Neural progenitor cell (in vitro differentiated cells): ENCODE measurements around the gene FAM50A. TPM values are rescaled to one million over a fixed set of nuclear protein-coding genes. Genes with fewer than 3 reads are reported as not detected.
A peak's percentile ranks its signal among the peaks of the same experiment; 100 is the strongest.

Experiments used
- DNase-seq: peaks from one replicate; pipeline ENCODE4 v3.0.0-alpha.2; 2016; ENCODE audit warnings: low spot score
- H2AFZ ChIP-seq: fragments of 200-600 bp; sonication (generic); replicated peaks from 2 replicates; pipeline ENCODE4 v1.6.1; 2016; ENCODE audit warnings: antibody characterized with exemption
- H3F3A ChIP-seq: fragments of 200-600 bp; sonication (generic); 2 replicates; pipeline ENCODE4 v1.6.1; 2016; ENCODE audit warnings: antibody characterized with exemption, low read depth
- H3K27ac ChIP-seq: fragments of 200-600 bp; sonication (generic); 2 replicates; pipeline ENCODE4 v1.5.1; 2016; ENCODE audit warnings: mild to moderate bottlenecking
- H3K27me3 ChIP-seq: fragments of 200-600 bp; sonication (generic); 2 replicates; pipeline ENCODE4 v1.6.1; 2016; ENCODE audit warnings: mild to moderate bottlenecking, moderate library complexity
- H3K36me3 ChIP-seq: fragments of 200-600 bp; sonication (generic); 2 replicates; pipeline ENCODE4 v1.5.1; 2016
- H3K4me1 ChIP-seq: fragments of 200-600 bp; sonication (generic); 2 replicates; pipeline ENCODE4 v1.6.1; 2016; ENCODE audit warnings: mixed run types
- H3K4me2 ChIP-seq: fragments of 200-600 bp; sonication (generic); 2 replicates; pipeline ENCODE4 v1.6.1; 2016
- H3K4me3 ChIP-seq: fragments of 200-600 bp; sonication (generic); 2 replicates; pipeline ENCODE4 v1.5.1; 2016
- H3K79me2 ChIP-seq: fragments of 200-600 bp; sonication (generic); 2 replicates; pipeline ENCODE4 v1.6.1; 2016; ENCODE audit warnings: low read depth
- H3K9ac ChIP-seq: fragments of 200-600 bp; sonication (generic); 2 replicates; pipeline ENCODE4 v1.6.1; 2016
- H3K9me3 ChIP-seq: fragments of 200-600 bp; sonication (generic); 2 replicates; pipeline ENCODE4 v1.5.1; 2016; ENCODE audit warnings: low read depth
- H4K20me1 ChIP-seq: fragments of 200-600 bp; sonication (generic); 2 replicates; pipeline ENCODE4 v1.6.1; 2016; ENCODE audit warnings: low read depth
- H3K27ac Mint-ChIP-seq: 3 replicates; pipeline ENCODE4 v1.8.0; 2021; ENCODE audit warnings: mixed read lengths
- H3K27me3 Mint-ChIP-seq: 2 replicates; pipeline ENCODE4 v1.8.0; 2022; ENCODE audit warnings: low read depth, mild to moderate bottlenecking, inconsistent platforms, moderate library complexity, mixed read lengths; ENCODE audit not compliant: insufficient read depth
- H3K36me3 Mint-ChIP-seq: 3 replicates; pipeline ENCODE4 v1.8.0; 2021; ENCODE audit warnings: mixed read lengths
- H3K4me1 Mint-ChIP-seq: 3 replicates; pipeline ENCODE4 v1.8.0; 2021; ENCODE audit warnings: mixed read lengths
- H3K4me3 Mint-ChIP-seq: 3 replicates; pipeline ENCODE4 v1.8.0; 2021; ENCODE audit warnings: mild to moderate bottlenecking, moderate library complexity, mixed read lengths
- H3K9me3 Mint-ChIP-seq: 3 replicates; pipeline ENCODE4 v1.8.0; 2020; ENCODE audit warnings: mixed read lengths
- CTCF ChIP-seq: fragments of 200-600 bp; sonication (generic); IDR thresholded peaks from 2 replicates; pipeline ENCODE4 v1.5.1; 2017; ENCODE audit warnings: antibody characterized with exemption, mild to moderate bottlenecking
- EZH2 ChIP-seq: fragments of 200-600 bp; sonication (generic); IDR thresholded peaks from 2 replicates; pipeline ENCODE4 v1.6.1; 2017; ENCODE audit warnings: antibody characterized with exemption, mild to moderate bottlenecking, moderate library complexity
- EZH2phosphoT487 ChIP-seq: fragments of 200-600 bp; sonication (generic); IDR thresholded peaks from 2 replicates; pipeline ENCODE4 v1.6.1; 2017; ENCODE audit warnings: antibody characterized with exemption
- total RNA-seq: library from RNA; depleted of rRNA; stranded (reverse); fragments of >200 nt; gene quantifications from 2 replicates; pipeline ENCODE4 v1.2.3, GENCODE V29; 2015; ENCODE audit warnings: low replicate concordance

The FAM50A gene
- total RNA-seq, 1 donor from 2014 or later = 30.4 TPM

DNA sequence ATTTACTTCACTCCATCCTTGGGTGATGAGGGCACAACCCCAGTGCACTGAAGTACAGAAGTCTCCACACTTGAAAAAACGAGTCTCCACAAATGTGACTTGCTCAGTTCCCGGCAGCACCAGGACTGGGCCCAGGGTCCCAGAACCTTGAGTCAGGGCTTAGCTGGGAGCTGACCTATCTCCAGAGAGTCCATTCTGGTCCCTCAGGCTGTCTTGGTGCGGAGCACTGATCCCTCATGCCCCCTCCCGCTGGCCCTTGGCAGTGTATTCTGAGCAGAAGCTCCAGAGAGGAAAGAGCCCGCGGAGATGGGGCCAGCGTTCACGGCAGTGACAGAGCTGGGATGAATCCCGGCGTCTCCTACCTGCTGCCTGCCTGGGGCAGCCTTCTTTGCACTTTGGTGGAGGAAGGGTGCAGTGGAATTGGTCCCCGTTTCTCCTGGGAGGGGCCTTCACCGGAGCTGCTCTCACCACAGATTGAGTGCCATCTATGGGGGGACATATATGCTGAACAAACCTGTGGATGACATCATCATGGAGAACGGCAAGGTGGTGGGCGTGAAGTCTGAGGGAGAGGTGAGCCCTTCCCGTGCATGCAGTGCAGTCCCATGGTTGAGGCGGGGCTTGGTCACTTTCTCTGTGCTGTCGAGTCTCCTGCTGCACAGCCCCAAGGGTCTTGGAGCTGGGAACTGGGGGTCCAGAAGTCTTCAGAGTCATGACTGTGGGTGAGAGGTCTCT, 3.2 kb upstream of the FAM50A start:
- Mint-ChIP-seq H3K27ac (no peak overlapping the region), H3K4me3 (no peak overlapping the region), H3K27me3 (peaks cover 13% of the 10 kb centered on the region), H3K4me1 (peaks cover 16% of the 10 kb centered on the region), H3K36me3 (peaks cover 6% of the 10 kb centered on the region), H3K9me3 (peaks cover 26% of the 10 kb centered on the region)
- Histone ChIP-seq H4K20me1 (peaks cover 50% of the 10 kb centered on the region), H3K27ac (no peak overlapping the region), H3K36me3 (no peaks in the 10 kb centered on the region), H3K79me2 (peaks cover 49% of the 10 kb centered on the region), H3K9ac (no peak overlapping the region), H2AFZ (no peak overlapping the region), H3F3A (peaks cover 18% of the 10 kb centered on the region), H3K9me3 (no peaks in the 10 kb centered on the region), H3K4me3 (no peak overlapping the region), H3K27me3 (no peaks in the 10 kb centered on the region), H3K4me2 (no peak overlapping the region), H3K4me1 (no peaks in the 10 kb centered on the region)
- no peak for TF ChIP-seq EZH2phosphoT487
- TF ChIP-seq EZH2 = no peak
- TF ChIP-seq CTCF = no peak
- no peak for DNase-seq

GRCh38 chrX:154441564-154441963, 2.4 kb upstream of the FAM50A start:
- Mint-ChIP-seq H3K36me3 (peaks cover 2% of the 10 kb centered on the region), H3K9me3 (peaks cover 20% of the 10 kb centered on the region)
- H4K20me1 ChIP-seq = peaks cover 50% of the 10 kb centered on the region

GRCh38 chrX:154441984-154442707, 1.8 kb upstream of the FAM50A start:
- Histone ChIP-seq H3K9me3 (no peaks in the 10 kb centered on the region), H3K4me1 (no peaks in the 10 kb centered on the region), H3K79me2 (peaks cover 48% of the 10 kb centered on the region), H3K27me3 (no peaks in the 10 kb centered on the region), H3K4me3 (no peak overlapping the region), H2AFZ (no peak overlapping the region), H4K20me1 (peaks cover 50% of the 10 kb centered on the region), H3K9ac (no peak overlapping the region), H3K27ac (no peak overlapping the region), H3K36me3 (no peaks in the 10 kb centered on the region), H3F3A (peaks cover 11% of the 10 kb centered on the region), H3K4me2 (no peak overlapping the region)
- TF ChIP-seq EZH2 (no peak), EZH2phosphoT487 (no peak), CTCF (no peak)
- peaks cover 23% of the 10 kb centered on the region for H3K9me3 Mint-ChIP-seq
- peak overlapping the region; percentile 83 for H3K4me3 Mint-ChIP-seq
- H3K27me3 Mint-ChIP-seq = peaks cover 17% of the 10 kb centered on the region
- peaks cover 4% of the 10 kb centered on the region for H3K36me3 Mint-ChIP-seq
- H3K27ac Mint-ChIP-seq = no peak overlapping the region
- peaks cover 10% of the 10 kb centered on the region for H3K4me1 Mint-ChIP-seq
- no peak for DNase-seq

More at GRCh38 chrX:154441564-154441963, 2.4 kb upstream of the FAM50A start:
- Mint-ChIP-seq H3K27me3 (peaks cover 13% of the 10 kb centered on the region), H3K27ac (no peak overlapping the region), H3K4me3 (no peak overlapping the region), H3K4me1 (peaks cover 10% of the 10 kb centered on the region)
- Histone ChIP-seq H2AFZ (no peak overlapping the region), H3K4me3 (no peak overlapping the region), H3K4me2 (no peak overlapping the region), H3K79me2 (peaks cover 49% of the 10 kb centered on the region), H3K9ac (no peak overlapping the region), H3K27ac (no peak overlapping the region), H3F3A (peaks cover 11% of the 10 kb centered on the region), H3K9me3 (no peaks in the 10 kb centered on the region), H3K4me1 (no peaks in the 10 kb centered on the region), H3K36me3 (no peaks in the 10 kb centered on the region), H3K27me3 (no peaks in the 10 kb centered on the region)
- no peak for DNase-seq
- TF ChIP-seq EZH2phosphoT487 (no peak), EZH2 (no peak), CTCF (no peak)
